TTC549 (cell line): Measurements from ENCODE around the gene AP2A1.

Experiments
- FAIRE-seq: peaks from 2 replicates; lab custom pipeline; 2012; peaks lifted over from hg19 to GRCh38; lab: Jason Lieb, UNC

AP2A1 gene

GRCh38 chr19:49793561-49793840 lies 26.7 kb downstream of the AP2A1 start:
- no peak for FAIRE-seq

DNA sequence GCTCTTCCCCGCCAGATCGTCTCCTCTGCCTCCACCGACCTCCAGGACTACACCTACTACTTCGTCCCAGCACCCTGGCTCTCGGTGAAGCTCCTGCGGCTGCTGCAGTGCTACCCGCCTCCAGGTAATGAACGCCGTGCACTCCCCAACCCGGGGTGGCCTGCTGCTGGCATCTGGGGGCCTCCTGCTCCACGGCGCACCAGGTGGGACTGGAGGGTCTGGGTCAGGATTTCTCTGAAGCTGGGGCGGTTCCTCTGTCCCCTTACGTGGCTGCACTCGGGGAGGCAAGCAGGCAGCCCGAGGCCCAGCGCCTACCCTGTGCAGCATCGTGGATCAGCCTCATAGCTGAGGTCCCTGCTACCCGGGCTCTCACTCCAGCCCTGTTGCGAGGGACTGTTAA lies 28.8 kb downstream of the AP2A1 start:
- FAIRE-seq = no peak

DNA sequence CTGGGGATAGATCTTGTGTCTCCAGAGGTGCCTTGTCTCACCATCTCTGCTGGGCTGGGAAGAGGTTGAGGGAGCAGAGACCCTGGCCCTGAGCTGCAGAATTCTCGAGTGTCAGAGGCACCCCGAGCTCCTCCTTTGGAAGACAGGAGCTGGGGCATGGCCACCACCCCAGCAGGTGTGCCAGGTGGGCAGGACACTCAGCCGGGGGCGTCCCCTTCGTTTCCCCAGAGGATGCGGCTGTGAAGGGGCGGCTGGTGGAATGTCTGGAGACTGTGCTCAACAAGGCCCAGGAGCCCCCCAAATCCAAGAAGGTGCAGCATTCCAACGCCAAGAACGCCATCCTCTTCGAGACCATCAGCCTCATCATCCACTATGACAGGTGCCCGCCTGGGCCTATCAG lies 31.8 kb downstream of the AP2A1 start:
- no peak for FAIRE-seq

DNA sequence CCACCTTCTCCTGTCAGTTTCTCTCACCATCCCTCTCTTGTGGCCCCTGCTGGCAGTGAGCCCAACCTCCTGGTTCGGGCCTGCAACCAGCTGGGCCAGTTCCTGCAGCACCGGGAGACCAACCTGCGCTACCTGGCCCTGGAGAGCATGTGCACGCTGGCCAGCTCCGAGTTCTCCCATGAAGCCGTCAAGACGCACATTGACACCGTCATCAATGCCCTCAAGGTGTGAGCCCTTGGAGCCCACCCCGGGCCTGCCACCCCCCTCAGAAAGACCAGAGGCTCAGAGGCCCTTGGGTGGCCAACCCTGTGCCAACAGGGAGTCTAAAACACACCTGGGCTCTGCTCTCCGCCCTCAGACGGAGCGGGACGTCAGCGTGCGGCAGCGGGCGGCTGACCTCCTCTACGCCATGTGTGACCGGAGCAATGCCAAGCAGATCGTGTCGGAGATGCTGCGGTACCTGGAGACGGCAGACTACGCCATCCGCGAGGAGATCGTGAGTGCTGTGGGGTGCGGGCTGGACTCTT lies 32.5 kb downstream of the AP2A1 start:
- no peak for FAIRE-seq

- FAIRE-seq = no peak
Measured at GRCh38 chr19:49799798-49800376, 33.1 kb downstream of the AP2A1 start.

- FAIRE-seq = no peak
Measured at GRCh38 chr19:49800771-49801170, 34.0 kb downstream of the AP2A1 start.

GRCh38 chr19:49801401-49801888 lies 34.6 kb downstream of the AP2A1 start:
- no peak for FAIRE-seq

DNA sequence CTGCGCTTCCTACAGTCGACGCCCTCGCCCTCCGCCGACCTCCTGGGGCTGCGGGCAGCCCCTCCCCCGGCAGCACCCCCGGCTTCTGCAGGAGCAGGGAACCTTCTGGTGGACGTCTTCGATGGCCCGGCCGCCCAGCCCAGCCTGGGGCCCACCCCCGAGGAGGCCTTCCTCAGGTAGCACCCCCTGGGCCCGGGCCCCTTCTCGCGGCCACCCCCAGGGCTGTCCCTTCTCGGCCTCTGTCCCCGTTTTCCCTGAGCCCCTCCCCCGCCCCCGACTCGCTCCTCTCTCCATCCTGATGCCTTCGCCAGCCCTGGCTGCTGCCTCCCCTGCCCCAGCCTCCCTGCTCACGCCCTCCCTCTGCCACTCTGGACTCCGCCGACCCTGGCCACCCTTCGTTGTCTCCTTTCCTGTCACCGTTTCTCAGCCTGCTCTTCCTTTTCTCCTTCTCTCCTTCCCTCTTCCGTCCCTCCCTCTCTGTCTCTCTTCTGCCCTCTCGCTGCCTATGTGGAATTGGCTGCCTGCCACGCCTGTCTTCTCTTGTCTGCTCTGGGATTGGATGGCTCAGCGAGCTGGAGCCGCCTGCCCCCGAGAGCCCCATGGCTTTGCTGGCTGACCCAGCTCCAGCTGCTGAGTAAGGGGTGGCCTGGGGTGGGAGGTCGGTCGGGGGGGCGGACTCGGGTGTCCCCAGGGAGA lies 35.3 kb downstream of the AP2A1 start:
- no peak for FAIRE-seq

GRCh38 chr19:49802836-49803528 lies 36.2 kb downstream of the AP2A1 start:
- FAIRE-seq = no peak

DNA sequence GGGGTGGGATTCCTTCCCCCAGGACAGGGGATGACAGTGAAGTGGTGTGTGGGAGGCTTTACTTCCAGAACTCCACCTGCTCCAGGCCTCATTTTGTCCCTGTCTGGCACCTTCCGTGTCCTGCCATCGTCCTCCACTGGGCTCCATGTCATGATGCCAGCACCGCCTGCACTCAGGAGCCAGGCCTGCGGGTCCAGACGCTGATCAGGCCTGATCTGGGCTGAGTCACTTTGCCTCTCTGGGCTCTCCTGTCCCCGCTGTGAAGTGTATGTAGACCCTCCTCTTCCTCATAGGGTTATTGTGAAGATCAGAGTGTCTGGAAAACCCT lies 36.7 kb downstream of the AP2A1 start:
- no peak for FAIRE-seq

DNA sequence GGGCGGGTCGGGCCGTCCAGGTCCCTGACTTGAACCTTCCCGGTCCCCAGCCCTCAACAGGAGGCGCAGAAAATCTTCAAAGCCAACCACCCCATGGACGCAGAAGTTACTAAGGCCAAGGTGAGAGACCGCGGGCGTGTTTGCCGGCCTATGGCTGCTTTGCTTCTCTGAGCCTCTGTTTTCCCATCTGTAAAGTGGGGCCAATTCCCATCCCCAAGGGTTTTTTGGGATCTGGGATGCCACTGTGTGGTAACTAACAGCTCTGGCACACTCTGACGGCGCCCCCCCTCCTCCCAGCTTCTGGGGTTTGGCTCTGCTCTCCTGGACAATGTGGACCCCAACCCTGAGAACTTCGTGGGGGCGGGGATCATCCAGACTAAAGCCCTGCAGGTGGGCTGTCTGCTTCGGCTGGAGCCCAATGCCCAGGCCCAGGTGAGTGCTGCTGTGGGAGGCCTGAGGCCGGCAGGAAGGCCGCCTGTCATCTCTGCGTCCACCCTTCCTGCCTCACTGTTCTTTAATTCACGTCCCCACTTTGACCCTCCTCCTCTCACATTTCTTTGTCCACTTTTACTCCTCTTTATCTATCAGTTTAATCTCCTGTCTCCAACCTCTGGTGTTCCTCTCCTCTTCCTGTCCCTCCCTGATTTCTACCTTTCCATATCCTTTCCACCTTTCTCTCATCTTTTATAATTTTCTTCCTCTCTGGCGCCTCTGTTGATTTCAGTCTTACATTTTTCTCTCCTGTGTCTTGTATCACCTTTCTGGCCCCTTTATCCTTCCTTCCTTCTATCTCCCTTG lies 39.2 kb downstream of the AP2A1 start:
- FAIRE-seq = no peak

DNA sequence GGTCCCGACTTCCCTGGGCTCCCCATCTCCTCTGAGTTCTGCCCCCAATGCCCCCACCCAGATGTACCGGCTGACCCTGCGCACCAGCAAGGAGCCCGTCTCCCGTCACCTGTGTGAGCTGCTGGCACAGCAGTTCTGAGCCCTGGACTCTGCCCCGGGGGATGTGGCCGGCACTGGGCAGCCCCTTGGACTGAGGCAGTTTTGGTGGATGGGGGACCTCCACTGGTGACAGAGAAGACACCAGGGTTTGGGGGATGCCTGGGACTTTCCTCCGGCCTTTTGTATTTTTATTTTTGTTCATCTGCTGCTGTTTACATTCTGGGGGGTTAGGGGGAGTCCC lies 39.8 kb downstream of the AP2A1 start:
- no peak for FAIRE-seq

DNA sequence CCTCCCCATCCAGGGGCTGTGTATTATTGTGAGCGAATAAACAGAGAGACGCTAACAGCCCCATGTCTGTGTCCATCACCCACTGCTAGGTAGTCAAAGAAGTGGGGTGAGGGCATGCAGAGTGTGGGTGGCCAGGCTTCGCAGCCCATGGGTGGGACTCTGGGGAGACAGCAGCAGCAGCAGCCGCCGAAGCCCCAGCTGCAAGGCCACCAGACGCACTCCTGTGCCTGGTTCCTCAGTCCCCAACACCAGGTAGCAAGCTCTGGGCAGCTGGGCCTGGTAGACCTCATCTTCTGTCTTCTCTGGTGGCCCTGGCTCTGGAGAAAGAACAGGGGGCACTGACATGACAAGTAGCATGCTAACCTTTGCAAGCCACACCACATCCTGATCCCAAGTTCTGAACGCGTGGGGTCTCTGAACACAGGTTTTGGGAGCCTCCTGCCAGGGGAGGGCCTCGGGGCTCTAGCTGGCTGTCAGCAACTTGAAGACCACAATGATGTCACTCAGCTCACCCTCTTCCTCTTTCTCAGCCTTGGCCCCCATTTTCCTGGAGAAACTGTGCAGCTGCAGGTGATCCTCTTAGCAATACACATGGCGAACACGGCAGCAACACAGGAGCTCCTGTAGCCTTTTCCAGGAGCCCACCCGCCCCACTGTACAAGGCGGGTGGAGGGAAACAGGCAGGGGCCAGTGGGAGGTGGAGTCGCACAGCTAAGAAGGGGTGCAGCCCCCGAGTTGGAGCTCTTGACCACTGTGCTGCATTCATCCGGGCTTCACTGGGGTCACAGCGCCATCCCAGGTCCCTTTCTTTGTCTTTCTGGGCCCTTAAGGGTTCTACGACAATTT lies 40.5 kb downstream of the AP2A1 start:
- FAIRE-seq = no peak

- no peak for FAIRE-seq
Measured at GRCh38 chr19:49807904-49808675, 41.3 kb downstream of the AP2A1 start.

- no peak for FAIRE-seq
Measured at GRCh38 chr19:49808711-49809159, 41.9 kb downstream of the AP2A1 start.

DNA sequence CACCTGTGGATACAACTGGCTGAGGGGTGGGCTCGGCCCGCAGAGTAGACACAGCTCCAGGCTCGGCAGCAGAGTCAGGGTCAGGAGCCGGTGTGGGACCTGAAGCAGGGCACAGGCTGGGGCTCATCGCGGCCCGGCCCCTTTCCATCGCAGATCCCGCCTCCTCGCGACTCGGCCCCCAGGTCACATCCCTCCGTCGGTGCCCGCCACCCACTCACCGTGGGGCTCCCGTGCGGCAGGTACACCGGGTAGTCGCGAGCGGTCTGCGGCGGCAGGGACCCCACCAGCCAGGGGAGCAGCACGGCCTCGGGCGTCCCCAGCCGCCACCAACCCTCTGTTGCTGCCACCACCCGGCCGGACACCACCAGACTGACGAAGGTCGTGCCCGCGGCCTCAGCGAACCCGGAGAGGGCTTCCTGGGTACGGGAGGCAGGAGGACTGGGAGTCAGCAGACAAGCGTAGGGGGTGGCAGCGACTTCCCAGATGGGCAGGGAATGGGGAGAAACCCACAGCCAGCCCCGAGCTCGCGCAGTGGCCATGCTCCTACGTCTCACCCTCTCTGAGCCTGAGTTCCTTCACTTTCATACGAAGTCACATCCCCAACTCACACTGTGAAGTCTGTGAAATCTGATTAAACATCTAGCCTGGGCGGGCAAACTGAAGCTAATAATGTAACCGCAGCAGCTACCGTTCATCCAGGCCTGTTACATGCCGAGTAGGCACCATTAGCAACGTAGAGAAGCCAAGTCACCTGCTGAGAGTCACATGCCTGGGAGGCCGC lies 42.5 kb downstream of the AP2A1 start:
- FAIRE-seq = no peak

DNA sequence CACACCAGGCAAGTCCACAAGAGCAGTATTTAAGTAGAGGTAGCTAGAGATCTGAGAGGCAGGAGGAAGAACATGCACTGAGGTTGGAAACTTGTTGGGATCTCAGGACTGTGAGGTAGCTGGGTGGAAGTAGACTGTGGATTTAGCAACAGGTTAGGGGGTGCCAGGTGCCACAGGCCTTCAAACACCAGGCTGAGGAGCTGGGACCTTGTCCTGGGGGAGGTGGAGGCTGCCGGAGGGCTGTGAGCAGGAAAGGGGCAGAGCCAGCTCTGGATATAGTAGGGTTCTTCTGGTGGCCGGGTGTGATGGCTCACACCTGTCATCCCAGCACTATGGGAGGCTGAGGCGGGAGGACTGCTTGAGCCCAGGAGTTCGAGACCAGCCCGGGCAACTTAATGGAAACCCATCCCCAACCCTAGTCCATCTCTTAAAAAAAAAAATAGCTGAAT lies 43.2 kb downstream of the AP2A1 start:
- no peak for FAIRE-seq

GRCh38 chr19:49811328-49811727 lies 44.5 kb downstream of the AP2A1 start:
- FAIRE-seq = no peak

DNA sequence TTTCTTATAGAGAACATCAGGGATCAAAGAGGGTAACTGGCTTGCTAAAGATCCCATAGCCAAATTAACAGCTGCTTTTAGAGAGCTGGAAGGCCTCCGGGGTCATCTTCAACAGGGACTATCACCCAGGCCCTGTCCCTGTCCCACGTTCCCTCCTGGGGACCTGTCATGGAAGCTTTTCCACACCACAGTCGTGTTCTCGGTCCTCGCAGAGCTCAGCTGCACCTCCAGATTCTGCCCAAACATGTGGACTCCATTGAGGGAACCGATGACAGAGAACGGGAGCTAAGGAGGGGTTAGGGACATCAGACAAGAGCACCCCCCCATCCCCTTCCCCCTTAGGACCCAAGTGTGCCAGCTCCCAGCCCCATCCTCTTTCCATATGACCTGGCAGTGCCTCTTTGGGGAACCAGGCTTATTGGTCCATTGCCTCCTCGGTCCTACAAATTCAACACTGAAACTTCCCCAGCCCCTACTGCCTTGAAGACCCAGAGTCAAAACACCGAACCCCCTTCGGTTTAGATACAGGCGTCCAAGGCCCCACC lies 45.7 kb downstream of the AP2A1 start:
- FAIRE-seq = no peak
